ENCODE data around the gene NKAIN2.

GRCh38 chr6:123830120-123830519 lies 26.5 kb downstream of the NKAIN2 start:
- TF ChIP-seq SNAI2 (CRISPR knock-in tag; IDR thresholded peaks at IDR 0.05) (no peak), ARNTL (CRISPR knock-in tag; IDR thresholded peaks at IDR 0.05; ENCODE audit: borderline replicate concordance, low read depth) (no peak), TCF4 (CRISPR knock-in tag; IDR thresholded peaks at IDR 0.05; ENCODE audit: borderline replicate concordance) (no peak), PATZ1 (CRISPR knock-in tag; IDR thresholded peaks at IDR 0.05; ENCODE audit: borderline replicate concordance) (no peak), ESRRG (CRISPR knock-in tag; IDR thresholded peaks at IDR 0.05) (no peak)
